Neutrophil (primary cell): ENCODE data around the gene CMSS1.
"Not testable (repeated sequence)": the region's sequence is repeated elsewhere in the genome, so short reads cannot be mapped to it uniquely, and the experiment has no call there.

ENCODE experiments used
- H3K27ac ChIP-seq: fragments of 200-600 bp; sonication (generic); 2 replicates; pipeline ENCODE4 v1.5.1; 2016; ENCODE audit warnings: mild to moderate bottlenecking, moderate library complexity
- H3K27me3 ChIP-seq: fragments of 200-600 bp; sonication (generic); 2 replicates; pipeline ENCODE4 v1.6.0; 2016; ENCODE audit warnings: mild to moderate bottlenecking
- H3K36me3 ChIP-seq: fragments of 200-600 bp; sonication (generic); 2 replicates; pipeline ENCODE4 v1.5.1; 2017
- H3K4me1 ChIP-seq, 2 experiments: fragments of 200-600 bp in 1 of 2; sonication (generic) in 1 of 2; 1 replicate in 1 of 2; 2 replicates in 1 of 2; pipeline versions ENCODE4 v1.5.1 to v1.6.1; 2013 to 2016; ENCODE audit warnings: low read depth in 1 of 2, low read length in 1 of 2, mild to moderate bottlenecking in 1 of 2, moderate library complexity in 1 of 2; ENCODE audit not compliant: control insufficient read depth in 1 of 2, insufficient read depth in 1 of 2
- H3K4me3 ChIP-seq, 2 experiments: fragments of 200-600 bp in 1 of 2; sonication (generic) in 1 of 2; 1 replicate in 1 of 2; 2 replicates in 1 of 2; pipeline ENCODE4 v1.5.1; 2013 to 2016; ENCODE audit warnings: low read depth in 1 of 2, low read length in 1 of 2, mild to moderate bottlenecking in 1 of 2, moderate library complexity in 1 of 2
- H3K9me3 ChIP-seq: fragments of 200-600 bp; sonication (generic); 2 replicates; pipeline ENCODE4 v1.5.1; 2016
- TF ChIP-seq, protein P1 (sequence below): fragments of 200-600 bp; sonication (generic); IDR thresholded peaks from 2 replicates; pipeline ENCODE4 v1.5.1; 2016; ENCODE audit warnings: antibody characterized with exemption

The CMSS1 gene

DNA sequence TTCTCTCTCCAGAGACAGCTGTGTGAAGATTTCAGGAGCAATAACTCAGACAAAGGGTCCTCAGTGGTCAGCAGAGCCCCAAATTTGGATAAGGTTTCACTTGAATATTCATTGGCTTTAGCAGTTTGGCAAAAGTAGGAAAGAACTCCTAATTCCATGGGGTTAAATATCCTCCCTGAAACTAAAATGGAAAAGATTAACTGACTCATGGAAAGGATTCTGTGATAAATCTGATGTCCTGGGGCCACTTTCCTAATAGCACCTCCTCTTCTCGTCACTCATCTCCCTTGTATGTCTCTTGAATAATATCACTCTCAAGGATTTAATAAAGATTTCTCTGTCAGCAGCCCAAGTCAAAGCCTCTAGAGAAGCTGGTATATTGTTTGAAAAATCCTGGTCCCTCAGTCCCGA is 409.9 kb downstream of the CMSS1 start:
- H3K4me3 ChIP-seq = no peak overlapping the region
- no peaks in the 10 kb centered on the region for H3K36me3 ChIP-seq
- no peaks in the 10 kb centered on the region for H3K27me3 ChIP-seq
- H3K27ac ChIP-seq = no peak overlapping the region
- H3K4me1 ChIP-seq = no peaks in the 10 kb centered on the region
- TF ChIP-seq, protein P1, sequence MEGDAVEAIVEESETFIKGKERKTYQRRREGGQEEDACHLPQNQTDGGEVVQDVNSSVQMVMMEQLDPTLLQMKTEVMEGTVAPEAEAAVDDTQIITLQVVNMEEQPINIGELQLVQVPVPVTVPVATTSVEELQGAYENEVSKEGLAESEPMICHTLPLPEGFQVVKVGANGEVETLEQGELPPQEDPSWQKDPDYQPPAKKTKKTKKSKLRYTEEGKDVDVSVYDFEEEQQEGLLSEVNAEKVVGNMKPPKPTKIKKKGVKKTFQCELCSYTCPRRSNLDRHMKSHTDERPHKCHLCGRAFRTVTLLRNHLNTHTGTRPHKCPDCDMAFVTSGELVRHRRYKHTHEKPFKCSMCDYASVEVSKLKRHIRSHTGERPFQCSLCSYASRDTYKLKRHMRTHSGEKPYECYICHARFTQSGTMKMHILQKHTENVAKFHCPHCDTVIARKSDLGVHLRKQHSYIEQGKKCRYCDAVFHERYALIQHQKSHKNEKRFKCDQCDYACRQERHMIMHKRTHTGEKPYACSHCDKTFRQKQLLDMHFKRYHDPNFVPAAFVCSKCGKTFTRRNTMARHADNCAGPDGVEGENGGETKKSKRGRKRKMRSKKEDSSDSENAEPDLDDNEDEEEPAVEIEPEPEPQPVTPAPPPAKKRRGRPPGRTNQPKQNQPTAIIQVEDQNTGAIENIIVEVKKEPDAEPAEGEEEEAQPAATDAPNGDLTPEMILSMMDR = no peak
- no peaks in the 10 kb centered on the region for H3K9me3 ChIP-seq

DNA sequence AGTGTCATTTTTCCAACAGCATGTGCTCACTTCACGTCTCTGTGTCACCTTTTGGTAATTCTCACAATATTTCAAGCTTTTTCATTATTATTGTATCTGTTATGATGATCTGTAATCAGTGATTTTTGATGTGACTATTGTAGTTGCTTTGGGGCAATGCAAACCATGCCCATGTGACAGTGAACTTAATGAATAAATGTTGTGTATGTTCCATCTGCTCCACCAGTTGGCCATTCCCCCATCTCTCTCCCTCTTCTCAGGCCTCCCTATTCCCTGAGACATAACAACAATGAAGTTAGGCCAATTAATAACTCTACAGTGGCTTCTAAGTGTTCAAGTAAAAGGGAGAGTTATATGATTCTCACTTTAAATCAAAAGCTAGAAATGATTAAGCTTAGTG is 410.6 kb downstream of the CMSS1 start:
- TF ChIP-seq, protein P1 = no peak
- Histone ChIP-seq H3K4me3 (no peak overlapping the region), H3K27ac (no peak overlapping the region), H3K27me3 (no peaks in the 10 kb centered on the region), H3K9me3 (no peaks in the 10 kb centered on the region), H3K4me1 (no peaks in the 10 kb centered on the region), H3K36me3 (no peaks in the 10 kb centered on the region)

DNA sequence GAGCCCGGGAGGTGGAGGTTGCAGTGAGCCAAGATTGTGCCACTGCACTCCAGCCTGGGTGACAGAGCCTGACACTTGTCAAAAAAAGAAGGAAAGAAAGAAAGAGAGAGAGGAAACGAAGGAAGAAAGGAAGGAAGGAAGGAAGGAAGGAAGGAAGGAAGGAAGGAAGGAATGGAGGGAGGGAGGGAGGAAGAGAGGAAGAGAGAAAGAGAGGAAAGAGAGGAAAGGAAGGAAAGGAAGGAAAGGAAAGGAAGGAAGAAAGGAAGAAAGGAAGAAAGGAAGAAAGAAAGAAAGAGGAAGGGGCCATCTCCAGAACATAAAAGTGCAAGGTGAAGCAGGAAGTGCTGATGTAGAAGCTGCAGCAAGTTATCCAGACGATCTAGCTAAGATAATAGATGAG is 411.5 kb downstream of the CMSS1 start:
- H3K36me3 ChIP-seq, H3K27me3 ChIP-seq, H3K4me3 ChIP-seq, H3K9me3 ChIP-seq, H3K27ac ChIP-seq, H3K4me1 ChIP-seq: not testable (repeated sequence)

DNA sequence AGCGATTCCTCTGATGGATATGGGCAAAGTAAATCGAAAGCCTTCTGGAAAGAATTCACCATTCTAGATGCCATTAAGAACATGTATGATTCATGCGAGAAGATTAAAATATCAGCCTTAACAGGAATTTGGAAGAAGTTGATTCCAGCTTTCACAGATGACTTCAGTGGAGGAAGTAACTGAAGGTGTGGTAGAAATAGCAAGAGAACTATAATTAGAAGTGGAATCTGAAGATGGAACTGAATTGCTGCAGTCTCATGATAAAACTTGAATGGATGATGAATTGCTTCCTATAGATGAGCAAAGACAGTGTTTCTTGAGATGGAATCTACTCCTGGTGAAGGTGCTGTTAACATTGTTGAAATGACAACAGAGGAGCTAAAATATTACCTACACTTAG is 413.0 kb downstream of the CMSS1 start:
- no peaks in the 10 kb centered on the region for H3K36me3 ChIP-seq
- no peak overlapping the region for H3K4me3 ChIP-seq
- TF ChIP-seq, protein P1 = no peak
- no peaks in the 10 kb centered on the region for H3K9me3 ChIP-seq
- no peaks in the 10 kb centered on the region for H3K4me1 ChIP-seq
- H3K27ac ChIP-seq = no peak overlapping the region
- H3K27me3 ChIP-seq = no peaks in the 10 kb centered on the region
